ENCODE results near the gene ORC3. TPM values are rescaled to one million over a fixed set of nuclear protein-coding genes. Genes with fewer than 3 reads are reported as not detected.

ORC3 gene
- total and polyA plus RNA-seq, 2 of the 4 experiments (the other 2 are of a cell fraction): 22.3 to 30.6 TPM

- TF ChIP-seq CHD1 (IDR thresholded peaks at IDR 0.05; ENCODE audit: low read depth, low read length): no peak
- TF ChIP-seq RAD21 (IDR thresholded peaks at IDR 0.05; ENCODE audit: low read length): no peak
- TF ChIP-seq MXI1 (IDR thresholded peaks at IDR 0.05; ENCODE audit: borderline replicate concordance, low read depth, low read length): no peak
- TF ChIP-seq FOS (IDR thresholded peaks at IDR 0.05; ENCODE audit: low read depth, low read length): no peak
These were observed 514 bp downstream of the ORC3 start (continued) for GRCh38 chr6:87590417-87590880.

GRCh38 chr6:87590990-87591389 lies 1.1 kb downstream of the ORC3 start:
- H3K23ac ChIP-seq (ENCODE audit: low read depth, low read length): no peak overlapping the region
- no TSS peak for BruUV-seq (replicated peaks)
- no peak overlapping the region for H2AK9ac ChIP-seq (replicated peaks; ENCODE audit: low read depth, low read length, poor library complexity)
- peak overlapping the region; percentile 96; the same call in 1 of the 2 replicates for H3K9ac ChIP-seq (ENCODE audit: low read depth, low read length)
- ATAC-seq (ENCODE audit: low read depth): no peak
- no peaks in the 10 kb centered on the region for H3K9me3 ChIP-seq (ENCODE audit: control insufficient read depth, insufficient read depth, low read length)
- H2BK120ac ChIP-seq (ENCODE audit: low read depth, low read length): no peak overlapping the region
- peak; percentile 18 for DNase-seq
- no peak overlapping the region for H2BK20ac ChIP-seq (ENCODE audit: low read depth, low read length)
- H2AK5ac ChIP-seq (ENCODE audit: low read depth, low read length): no peak overlapping the region
- H3K4me3 ChIP-seq (ENCODE audit: insufficient read depth, low read depth, low read length): peak overlapping the region; percentile 77; the same call in 1 of the 2 replicates
- H3K36me3 ChIP-seq (ENCODE audit: control insufficient read depth, insufficient read depth, low read length): peaks cover 7% of the 10 kb centered on the region
- no peak overlapping the region for H4K5ac ChIP-seq (ENCODE audit: low read depth, low read length)
- H2AFZ ChIP-seq (replicated peaks; ENCODE audit: low read length, poor library complexity): no peak overlapping the region
- POLR2A ChIA-PET (ENCODE audit: unreplicated experiment): no interaction called here
- H3K4ac ChIP-seq (ENCODE audit: low read depth, low read length): no peak overlapping the region
- H2BK15ac ChIP-seq (ENCODE audit: low read depth, low read length): no peak overlapping the region
- in situ Hi-C loops (cut with MboI; ENCODE audit: low sequenced_read_pairs): no loop called here
- H3K18ac ChIP-seq (ENCODE audit: low read depth, low read length): no peak overlapping the region
- dilution Hi-C loops (cut with HindIII; ENCODE audit: low sequenced_read_pairs, unreplicated experiment): no loop called here
- H2BK5ac ChIP-seq (ENCODE audit: low read depth, low read length, poor library complexity, severe bottlenecking): no peak overlapping the region
- peaks cover 22% of the 10 kb centered on the region for H4K20me1 ChIP-seq (ENCODE audit: insufficient read depth, low read length)
- H3K14ac ChIP-seq (replicated peaks; ENCODE audit: low read depth, low read length): no peak overlapping the region
- CTCF ChIA-PET: no interaction called here
- peak overlapping the region; percentile 61 for H3K4me2 ChIP-seq (ENCODE audit: low read depth, low read length)
- H3K4me1 ChIP-seq (ENCODE audit: control insufficient read depth, insufficient read depth, low read length): peaks cover 2% of the 10 kb centered on the region
- H4K91ac ChIP-seq (ENCODE audit: insufficient read depth, low read depth, low read length): no peak overlapping the region
- H3K27me3 ChIP-seq (ENCODE audit: control insufficient read depth, insufficient read depth, low read length): no peaks in the 10 kb centered on the region
- WGBS, 2 experiments (ENCODE audit: extremely low coverage in 2 of 2, insufficient read length in 1 of 2): no CpG with 5 or more reads among the region's 4 CpGs
- H3K27ac ChIP-seq (ENCODE audit: insufficient read depth, low read length): no peak overlapping the region
- no peak overlapping the region for H4K8ac ChIP-seq (ENCODE audit: low read depth in 2 of 2, low read length in 2 of 2)
- peaks cover 3% of the 10 kb centered on the region; the same call in 1 of the 2 replicates for H3K9me1 ChIP-seq (ENCODE audit: insufficient read depth, low read length)
- no peak overlapping the region for H3K56ac ChIP-seq (ENCODE audit: extremely low read depth, insufficient read depth, low read length)
- intact Hi-C loops (cut with micrococcal nuclease): loop anchor here (1.0 kb wide), 1 partner anchor 108 kb away; no protein-coding TSS in a partner anchor
- H3K79me1 ChIP-seq (ENCODE audit: low read depth in 1 of 2, low read length in 2 of 2): peaks cover 27 to 50% of the 10 kb centered on the region in 2 experiments
- TF ChIP-seq CEBPB (IDR thresholded peaks at IDR 0.05; ENCODE audit: low read depth, low read length) (no peak), NFE2L2 (IDR thresholded peaks at IDR 0.05; ENCODE audit: low read depth, low read length) (no peak), MAZ (IDR thresholded peaks at IDR 0.05; ENCODE audit: borderline replicate concordance, low read depth, low read length) (no peak), FOS (IDR thresholded peaks at IDR 0.05; ENCODE audit: low read depth, low read length) (no peak), CTCF (conservative IDR thresholded peaks at IDR 0.05; ENCODE audit: low read depth, low read length) (no peak), SMC3 (IDR thresholded peaks at IDR 0.05; ENCODE audit: low read depth, low read length) (no peak), BHLHE40 (IDR thresholded peaks at IDR 0.05; ENCODE audit: low read depth, low read length) (no peak), ELK1 (IDR thresholded peaks at IDR 0.05; ENCODE audit: borderline replicate concordance, low read depth, low read length) (no peak), RFX5 (IDR thresholded peaks at IDR 0.05; ENCODE audit: low read depth, low read length) (no peak), POLR2A (IDR thresholded peaks at IDR 0.05; ENCODE audit: low read depth, low read length) (no peak), MAFK (IDR thresholded peaks at IDR 0.05; ENCODE audit: low read depth, low read length) (no peak)
- TF ChIP-seq, protein P1, sequence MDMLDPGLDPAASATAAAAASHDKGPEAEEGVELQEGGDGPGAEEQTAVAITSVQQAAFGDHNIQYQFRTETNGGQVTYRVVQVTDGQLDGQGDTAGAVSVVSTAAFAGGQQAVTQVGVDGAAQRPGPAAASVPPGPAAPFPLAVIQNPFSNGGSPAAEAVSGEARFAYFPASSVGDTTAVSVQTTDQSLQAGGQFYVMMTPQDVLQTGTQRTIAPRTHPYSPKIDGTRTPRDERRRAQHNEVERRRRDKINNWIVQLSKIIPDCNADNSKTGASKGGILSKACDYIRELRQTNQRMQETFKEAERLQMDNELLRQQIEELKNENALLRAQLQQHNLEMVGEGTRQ (IDR thresholded peaks at IDR 0.05; ENCODE audit: low read depth, low read length): no peak

All from IMR-90 (cell line).